K562 (cell line): ENCODE results near the gene RHOT1. TPM values are rescaled to one million over a fixed set of nuclear protein-coding genes. Genes with fewer than 3 reads are reported as not detected.

Experiments
- GTF2B ChIP-seq: IDR thresholded peaks from 2 replicates; pipeline ENCODE4 v1.6.1; 2011; ENCODE audit not compliant: insufficient read length; ENCODE audit errors: extremely low read depth
- HDAC3 ChIP-seq: fragments of 450-650 bp; IDR thresholded peaks from 2 replicates; pipeline ENCODE4 v1.6.1; 2018; ENCODE audit warnings: borderline replicate concordance, mild to moderate bottlenecking, moderate library complexity; ENCODE audit not compliant: partially characterized antibody
- HOMEZ ChIP-seq: fragments of 250-450 bp; sonication (Bioruptor Pico); IDR thresholded peaks from 2 replicates; pipeline ENCODE4 v1.4.0; 2020; ENCODE audit warnings: mild to moderate bottlenecking, moderate library complexity
- NBN ChIP-seq: fragments of 450-650 bp; IDR thresholded peaks from 2 replicates; pipeline ENCODE4 v1.6.1; 2016; ENCODE audit warnings: low read depth, mild to moderate bottlenecking
- NFIC ChIP-seq: fragments of 450-650 bp; IDR thresholded peaks from 2 replicates; pipeline ENCODE4 v1.6.1; 2017; ENCODE audit warnings: mild to moderate bottlenecking, inconsistent platforms
- RBM22 ChIP-seq: fragments of 200-400 bp; formaldehyde crosslinking; IDR thresholded peaks from 2 replicates; pipeline ENCODE4 v1.6.1; 2018; ENCODE audit warnings: low read length, low read depth; ENCODE audit not compliant: poor library complexity, severe bottlenecking
- STAT6 ChIP-seq: sonication (generic); formaldehyde crosslinking; IDR thresholded peaks from 2 replicates; pipeline ENCODE4 v1.8.1; 2023; ENCODE audit warnings: mild to moderate bottlenecking, missing genetic modification reagents
- ZNF316 ChIP-seq: fragments of 450-650 bp; IDR thresholded peaks from 2 replicates; pipeline ENCODE4 v1.6.1; 2016
- ZNF583 ChIP-seq: fragments of 250-450 bp; sonication (Bioruptor Pico); IDR thresholded peaks from 2 replicates; pipeline ENCODE4 v1.4.0; 2020
- ZNF77 ChIP-seq: fragments of 250-450 bp; sonication (Bioruptor Pico); IDR thresholded peaks from 2 replicates; pipeline ENCODE4 v1.5.0; 2020
- polyA plus RNA-seq, 8 experiments: library from polyadenylated mRNA; depleted of rRNA in 4 of 8; stranded (reverse) in 5 of 8; unstranded in 3 of 8; fragments of >200 nt; fragmentation: Nextera tagmentation in 2 of 8; fragmentation: Illumina TruSeq in 1 of 8; extraction: Ambion mirVana in 2 of 8; extraction: Trizol in 1 of 8; gene quantifications; 2 replicates each; pipeline versions ENCODE4 v1.2.1 to v1.2.3, GENCODE V29; 2011 to 2014; ENCODE audit warnings: inconsistent platforms in 1 of 8, missing spikeins in 1 of 8
- total RNA-seq, 7 experiments: library from RNA; depleted of rRNA in 6 of 7; stranded (reverse); fragments of >200 nt in 6 of 7; fragmentation: Illumina TruSeq in 2 of 7; extraction: Trizol in 2 of 7; gene quantifications; 2 replicates each; pipeline versions ENCODE4 v1.2.1 to v1.2.3, GENCODE V29; 2011 to 2021; ENCODE audit warnings: low replicate concordance in 1 of 7
- TF ChIP-seq, protein P1 (sequence below): fragments of 450-650 bp; IDR thresholded peaks from 2 replicates; pipeline ENCODE4 v1.6.1; 2018; ENCODE audit not compliant: partially characterized antibody
- TF ChIP-seq, protein P2 (sequence below): sonication (generic); formaldehyde crosslinking; IDR thresholded peaks from 2 replicates; pipeline ENCODE4 v1.8.0; 2022; ENCODE audit warnings: mild to moderate bottlenecking, missing genetic modification reagents
- TF ChIP-seq, protein P3 (sequence below), 2 experiments: fragments of 450-650 bp; conservative IDR thresholded peaks; 2 replicates each; pipeline ENCODE4 v1.6.1; 2017; ENCODE audit warnings: mild to moderate bottlenecking in 2 of 2, moderate library complexity in 2 of 2

Gene RHOT1
- total and polyA plus RNA-seq, 9 of the 15 experiments (the other 6 are each of a cell fraction or from before 2014, with no cell fraction given), result 23.0 to 101 (median 32.2) TPM

- TF ChIP-seq HOMEZ (CRISPR knock-in tag), result no peak
- TF ChIP-seq ZNF77 (CRISPR knock-in tag), result no peak
- TF ChIP-seq STAT6, result no peak
- no peak for TF ChIP-seq GTF2B
- no peak for TF ChIP-seq HDAC3
- peak; percentile 67 for TF ChIP-seq ZNF316
- TF ChIP-seq, protein P1, sequence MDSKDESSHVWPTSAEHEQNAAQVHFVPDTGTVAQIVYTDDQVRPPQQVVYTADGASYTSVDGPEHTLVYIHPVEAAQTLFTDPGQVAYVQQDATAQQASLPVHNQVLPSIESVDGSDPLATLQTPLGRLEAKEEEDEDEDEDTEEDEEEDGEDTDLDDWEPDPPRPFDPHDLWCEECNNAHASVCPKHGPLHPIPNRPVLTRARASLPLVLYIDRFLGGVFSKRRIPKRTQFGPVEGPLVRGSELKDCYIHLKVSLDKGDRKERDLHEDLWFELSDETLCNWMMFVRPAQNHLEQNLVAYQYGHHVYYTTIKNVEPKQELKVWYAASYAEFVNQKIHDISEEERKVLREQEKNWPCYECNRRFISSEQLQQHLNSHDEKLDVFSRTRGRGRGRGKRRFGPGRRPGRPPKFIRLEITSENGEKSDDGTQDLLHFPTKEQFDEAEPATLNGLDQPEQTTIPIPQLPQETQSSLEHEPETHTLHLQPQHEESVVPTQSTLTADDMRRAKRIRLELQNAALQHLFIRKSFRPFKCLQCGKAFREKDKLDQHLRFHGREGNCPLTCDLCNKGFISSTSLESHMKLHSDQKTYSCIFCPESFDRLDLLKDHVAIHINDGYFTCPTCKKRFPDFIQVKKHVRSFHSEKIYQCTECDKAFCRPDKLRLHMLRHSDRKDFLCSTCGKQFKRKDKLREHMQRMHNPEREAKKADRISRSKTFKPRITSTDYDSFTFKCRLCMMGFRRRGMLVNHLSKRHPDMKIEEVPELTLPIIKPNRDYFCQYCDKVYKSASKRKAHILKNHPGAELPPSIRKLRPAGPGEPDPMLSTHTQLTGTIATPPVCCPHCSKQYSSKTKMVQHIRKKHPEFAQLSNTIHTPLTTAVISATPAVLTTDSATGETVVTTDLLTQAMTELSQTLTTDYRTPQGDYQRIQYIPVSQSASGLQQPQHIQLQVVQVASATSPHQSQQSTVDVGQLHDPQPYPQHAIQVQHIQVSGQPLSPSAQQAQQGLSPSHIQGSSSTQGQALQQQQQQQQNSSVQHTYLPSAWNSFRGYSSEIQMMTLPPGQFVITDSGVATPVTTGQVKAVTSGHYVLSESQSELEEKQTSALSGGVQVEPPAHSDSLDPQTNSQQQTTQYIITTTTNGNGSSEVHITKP, result peak; percentile 60
- TF ChIP-seq, protein P2, sequence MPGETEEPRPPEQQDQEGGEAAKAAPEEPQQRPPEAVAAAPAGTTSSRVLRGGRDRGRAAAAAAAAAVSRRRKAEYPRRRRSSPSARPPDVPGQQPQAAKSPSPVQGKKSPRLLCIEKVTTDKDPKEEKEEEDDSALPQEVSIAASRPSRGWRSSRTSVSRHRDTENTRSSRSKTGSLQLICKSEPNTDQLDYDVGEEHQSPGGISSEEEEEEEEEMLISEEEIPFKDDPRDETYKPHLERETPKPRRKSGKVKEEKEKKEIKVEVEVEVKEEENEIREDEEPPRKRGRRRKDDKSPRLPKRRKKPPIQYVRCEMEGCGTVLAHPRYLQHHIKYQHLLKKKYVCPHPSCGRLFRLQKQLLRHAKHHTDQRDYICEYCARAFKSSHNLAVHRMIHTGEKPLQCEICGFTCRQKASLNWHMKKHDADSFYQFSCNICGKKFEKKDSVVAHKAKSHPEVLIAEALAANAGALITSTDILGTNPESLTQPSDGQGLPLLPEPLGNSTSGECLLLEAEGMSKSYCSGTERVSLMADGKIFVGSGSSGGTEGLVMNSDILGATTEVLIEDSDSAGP, result no peak
- peak; percentile 40; the same call in 1 of the 2 replicates for TF ChIP-seq NBN
- TF ChIP-seq, protein P3, sequence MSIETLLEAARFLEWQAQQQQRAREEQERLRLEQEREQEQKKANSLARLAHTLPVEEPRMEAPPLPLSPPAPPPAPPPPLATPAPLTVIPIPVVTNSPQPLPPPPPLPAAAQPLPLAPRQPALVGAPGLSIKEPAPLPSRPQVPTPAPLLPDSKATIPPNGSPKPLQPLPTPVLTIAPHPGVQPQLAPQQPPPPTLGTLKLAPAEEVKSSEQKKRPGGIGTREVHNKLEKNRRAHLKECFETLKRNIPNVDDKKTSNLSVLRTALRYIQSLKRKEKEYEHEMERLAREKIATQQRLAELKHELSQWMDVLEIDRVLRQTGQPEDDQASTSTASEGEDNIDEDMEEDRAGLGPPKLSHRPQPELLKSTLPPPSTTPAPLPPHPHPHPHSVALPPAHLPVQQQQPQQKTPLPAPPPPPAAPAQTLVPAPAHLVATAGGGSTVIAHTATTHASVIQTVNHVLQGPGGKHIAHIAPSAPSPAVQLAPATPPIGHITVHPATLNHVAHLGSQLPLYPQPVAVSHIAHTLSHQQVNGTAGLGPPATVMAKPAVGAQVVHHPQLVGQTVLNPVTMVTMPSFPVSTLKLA (conservative IDR thresholded peaks at IDR 0.05), result peak; percentile 25 to 42; a peak in 1 of 4 replicates
- TF ChIP-seq RBM22, result no peak
- TF ChIP-seq NFIC, result no peak
- no peak for TF ChIP-seq ZNF583
These were observed at the start of gene RHOT1 (continued) for GRCh38 chr17:32142038-32142856.
